Upper lobe of left lung (tissue), 4 donors: ENCODE results near the gene DGKA.

ENCODE experiments used
- CTCF ChIP-seq, 6 experiments: fragments of 450-650 bp in 4 of 6; fragments of 200-600 bp in 2 of 6; sonication (generic) in 2 of 6; IDR thresholded peaks; one replicate each; pipeline ENCODE4 v1.5.1; 2016 to 2019; ENCODE audit warnings: antibody characterized with exemption in 6 of 6
- EP300 ChIP-seq, 4 donors: sonication (generic); formaldehyde crosslinking; IDR thresholded peaks; one replicate each; pipeline ENCODE4 v1.5.1; 2017; ENCODE audit warnings: antibody characterized with exemption in 4 of 4, control low read depth in 2 of 4
- POLR2A ChIP-seq, 4 donors: fragments of 450-650 bp; IDR thresholded peaks; one replicate each; pipeline ENCODE4 v1.5.1; 2016 to 2017; ENCODE audit warnings: antibody characterized with exemption in 4 of 4, mild to moderate bottlenecking in 2 of 4
- POLR2AphosphoS5 ChIP-seq, 2 donors: sonication (generic); formaldehyde crosslinking; IDR thresholded peaks; one replicate each; pipeline ENCODE4 v1.5.1; 2017; ENCODE audit warnings: antibody characterized with exemption in 2 of 2

GRCh38 chr12:55929306-55929791 is 1.6 kb upstream of the DGKA start:
- TF ChIP-seq CTCF (IDR thresholded peaks at IDR 0.05) = no peak
- TF ChIP-seq EP300 (IDR thresholded peaks at IDR 0.05) = no peak
- no peak for TF ChIP-seq POLR2A (IDR thresholded peaks at IDR 0.05)
- no peak for TF ChIP-seq POLR2AphosphoS5 (IDR thresholded peaks at IDR 0.05)
